Frontal cortex (tissue), 4 donors: Measurements from ENCODE around the gene RUBCNL. TPM values are rescaled to one million over a fixed set of nuclear protein-coding genes. Genes with fewer than 3 reads are reported as not detected.
"Not testable (repeated sequence)": the region's sequence is repeated elsewhere in the genome, so short reads cannot be mapped to it uniquely, and the experiment has no call there.

ENCODE experiments used
- DNase-seq, 2 donors: peaks; one replicate each; pipeline ENCODE4 v3.0.0; 2012; ENCODE audit warnings: low spot score in 2 of 2
- FAIRE-seq: peaks from 2 replicates; lab custom pipeline; 2012; peaks lifted over from hg19 to GRCh38; lab: Jason Lieb, UNC
- total RNA-seq: library from RNA; depleted of rRNA; stranded (reverse); fragments of >200 nt; gene quantifications from one replicate; pipeline ENCODE4 v1.2.3, GENCODE V29; 2014
- donor health status: control.
- donor health status: control.
- donor health status: control.

Gene RUBCNL
- total RNA-seq, 1 donor from 2014 or later = 3.3 TPM

- DNase-seq = no peak
- FAIRE-seq = no peak
Measured at GRCh38 chr13:46378411-46378810, 8.6 kb downstream of the RUBCNL start.

- DNase-seq = no peak
- no peak for FAIRE-seq
Measured at GRCh38 chr13:46377554-46377953, 9.5 kb downstream of the RUBCNL start.

- no peak for DNase-seq
- no peak for FAIRE-seq
Measured at GRCh38 chr13:46374710-46375109, 12.3 kb downstream of the RUBCNL start.

GRCh38 chr13:46373623-46374022 lies 13.4 kb downstream of the RUBCNL start:
- no peak for FAIRE-seq
- DNase-seq = no peak

- DNase-seq, FAIRE-seq: not testable (repeated sequence)
Measured at GRCh38 chr13:46372938-46373337, 14.1 kb downstream of the RUBCNL start.

- FAIRE-seq (no peak), DNase-seq (no peak)
Measured at GRCh38 chr13:46372071-46372470, 15.0 kb downstream of the RUBCNL start.

GRCh38 chr13:46369506-46370277 lies 17.4 kb downstream of the RUBCNL start:
- FAIRE-seq (no peak), DNase-seq (no peak)

GRCh38 chr13:46367617-46368327 lies 19.3 kb downstream of the RUBCNL start:
- no peak for FAIRE-seq
- DNase-seq = no peak

- no peak for DNase-seq
- FAIRE-seq = no peak
Measured at GRCh38 chr13:46361276-46361934, 25.6 kb downstream of the RUBCNL start.

- DNase-seq (no peak), FAIRE-seq (no peak)
Measured at GRCh38 chr13:46360604-46361003, 26.4 kb downstream of the RUBCNL start.

GRCh38 chr13:46359714-46360113 lies 27.3 kb downstream of the RUBCNL start:
- DNase-seq = no peak
- no peak for FAIRE-seq

GRCh38 chr13:46355901-46356590 lies 31.0 kb downstream of the RUBCNL start:
- no peak for FAIRE-seq
- no peak for DNase-seq

GRCh38 chr13:46355088-46355468 lies 32.0 kb downstream of the RUBCNL start:
- no peak for FAIRE-seq

GRCh38 chr13:46354156-46355087 lies 32.6 kb downstream of the RUBCNL start:
- FAIRE-seq = no peak

More at GRCh38 chr13:46355088-46355468, 32.0 kb downstream of the RUBCNL start:
- no peak for DNase-seq

GRCh38 chr13:46352805-46353204 lies 34.2 kb downstream of the RUBCNL start:
- DNase-seq (no peak), FAIRE-seq (no peak)

More at GRCh38 chr13:46354156-46355087, 32.6 kb downstream of the RUBCNL start:
- no peak for DNase-seq

GRCh38 chr13:46350003-46350402 lies 37.0 kb downstream of the RUBCNL start:
- FAIRE-seq (no peak), DNase-seq (no peak)

GRCh38 chr13:46348961-46349360 lies 38.1 kb downstream of the RUBCNL start:
- DNase-seq (no peak), FAIRE-seq (no peak)

GRCh38 chr13:46347277-46347676 lies 39.8 kb downstream of the RUBCNL start:
- DNase-seq (no peak), FAIRE-seq (no peak)

GRCh38 chr13:46345866-46346265 lies 41.2 kb downstream of the RUBCNL start:
- FAIRE-seq = no peak
- no peak for DNase-seq
